Activated B cell treated with CpG ODN at 0.5 μM for 24 hours (primary cell): ENCODE measurements around the gene SARNP. TPM values are rescaled to one million over a fixed set of nuclear protein-coding genes. Genes with fewer than 3 reads are reported as not detected.
A peak's percentile ranks its signal among the peaks of the same experiment; 100 is the strongest.
"Not testable (repeated sequence)": the region's sequence is repeated elsewhere in the genome, so short reads cannot be mapped to it uniquely, and the experiment has no call there.

ENCODE experiments used
- ATAC-seq: fragments of 200-7000 bp; cut with Tn5 transposase; one replicate; pipeline ENCODE4 v1.10.0; 2021; ENCODE audit warnings: low read depth, mild to moderate bottlenecking, moderate library complexity
- CTCF ChIA-PET: fragments of 350-600 bp; sonication (Branson Sonifier 250); formaldehyde crosslinking; loops from one replicate; lab custom pipeline; 2021; ENCODE audit warnings: antibody characterized with exemption; lab: Charles Lee
- POLR2A ChIA-PET: fragments of 350-600 bp; sonication (Branson Sonifier 250); formaldehyde crosslinking; loops from one replicate; lab custom pipeline; 2021; ENCODE audit warnings: antibody characterized with exemption; lab: Charles Lee
- DNase-seq: peaks from one replicate; pipeline ENCODE4 v3.0.0; 2022
- H3K27ac Mint-ChIP-seq: one replicate; pipeline ENCODE4 v1.8.0; 2020; ENCODE audit warnings: mixed read lengths
- H3K27me3 Mint-ChIP-seq: one replicate; pipeline ENCODE4 v1.8.0; 2021; ENCODE audit warnings: mixed read lengths
- H3K36me3 Mint-ChIP-seq: one replicate; pipeline ENCODE4 v1.8.0; 2021; ENCODE audit warnings: low read depth, mixed read lengths
- H3K4me1 Mint-ChIP-seq: one replicate; pipeline ENCODE4 v1.8.0; 2021; ENCODE audit warnings: mixed read lengths
- H3K4me3 Mint-ChIP-seq: one replicate; pipeline ENCODE4 v1.8.0; 2020; ENCODE audit warnings: mild to moderate bottlenecking, mixed read lengths
- H3K9me3 Mint-ChIP-seq: one replicate; pipeline ENCODE4 v1.8.0; 2020; ENCODE audit warnings: mixed read lengths
- intact Hi-C: fragments of 100-400 bp; cut with micrococcal nuclease; formaldehyde crosslinking; loops from one replicate; pipeline ENCODE4 v1.15.1; 2024
- total RNA-seq: library from RNA; stranded (reverse); gene quantifications from 2 replicates; pipeline ENCODE4 v1.2.3, GENCODE V29; 2022
- TF ChIP-seq, protein P1 (sequence below): fragments of 200-600 bp; IDR thresholded peaks from one replicate; pipeline ENCODE4 v1.8.0; 2022; ENCODE audit warnings: antibody characterized with exemption, mild to moderate bottlenecking

SARNP gene, protein sequence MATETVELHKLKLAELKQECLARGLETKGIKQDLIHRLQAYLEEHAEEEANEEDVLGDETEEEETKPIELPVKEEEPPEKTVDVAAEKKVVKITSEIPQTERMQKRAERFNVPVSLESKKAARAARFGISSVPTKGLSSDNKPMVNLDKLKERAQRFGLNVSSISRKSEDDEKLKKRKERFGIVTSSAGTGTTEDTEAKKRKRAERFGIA
- 53.6 and 58.7 TPM in 2 replicates for total RNA-seq

DNA sequence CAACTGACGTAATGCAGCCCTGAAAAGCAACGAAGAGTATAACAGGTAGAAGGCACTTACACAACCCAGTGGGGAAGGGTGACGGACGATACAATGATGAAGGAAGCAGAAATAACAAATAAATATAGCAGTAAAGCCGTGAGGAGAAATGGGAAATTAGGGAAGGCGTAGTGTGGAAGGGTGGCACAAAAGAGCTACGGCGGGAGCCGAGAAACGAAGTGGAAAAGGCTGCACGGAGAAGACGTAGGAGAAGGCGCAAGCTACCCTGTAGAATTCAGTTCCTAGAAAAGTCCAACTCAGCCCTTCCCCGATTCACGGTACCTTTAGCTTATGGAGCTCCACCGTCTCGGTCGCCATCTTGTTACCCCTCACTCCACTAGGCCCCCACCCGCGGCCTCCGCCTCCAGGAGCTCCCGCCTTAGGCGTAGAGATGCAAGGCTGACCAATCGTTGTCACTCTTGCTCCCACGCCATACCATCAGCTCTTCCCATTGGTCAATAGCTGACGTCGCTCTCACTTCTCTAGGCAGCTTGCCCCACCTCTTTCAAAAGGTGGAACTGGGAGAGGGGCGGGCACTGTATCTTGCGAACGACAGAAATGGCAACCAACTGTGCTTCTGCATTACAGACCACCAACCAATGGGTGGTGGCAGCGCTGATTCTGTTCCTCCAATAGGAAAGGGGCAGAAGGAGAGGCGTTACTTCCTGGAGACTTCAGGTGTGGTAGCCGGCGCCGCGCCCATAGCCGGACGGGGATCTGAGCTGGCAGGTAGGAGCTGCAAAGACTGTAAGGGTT, at the start of gene SARNP, which contains the start of gene ORMDL2:
TSS of gene SARNP (minus strand) at position 380 of the 795 bp plus-strand sequence. CDS start at position 357, 23 bp downstream.
TSS of gene ORMDL2 (plus strand) at position 697 of the 795 bp plus-strand sequence. CDS start 959 bp downstream, outside the sequence.
- H3K36me3 Mint-ChIP-seq: peaks cover 57% of the 10 kb centered on the region
- H3K27me3 Mint-ChIP-seq: no peaks in the 10 kb centered on the region
- no peak within 1 kb of the TSS for H3K4me3 Mint-ChIP-seq
- ATAC-seq (peak; percentile 94), DNase-seq (peak; percentile 80)
- no peak within 1 kb of the TSS for H3K27ac Mint-ChIP-seq
- H3K4me1 Mint-ChIP-seq: peaks cover 21% of the 10 kb centered on the region
- H3K9me3 Mint-ChIP-seq: no peaks in the 10 kb centered on the region
- ChIA-PET POLR2A (interaction anchor here (0.5 to 2.8 kb wide), 33 partner anchors 10 to 1703 kb away, joined by 3 to 166 read pairs (median 5); partner anchors contain the start of genes BLOC1S1, CD63, CNPY2 and DDIT3), CTCF (interaction anchor here (0.5 to 3.2 kb wide), 10 partner anchors 21 to 230 kb away, joined by 3 to 19 read pairs (median 3); partner anchors contain the start of gene PYM1)
- intact Hi-C loops: loop anchor here (1.0 to 10.0 kb wide), 8 partner anchors 12 to 833 kb away; partner anchors contain the start of genes DNAJC14, RPL41, RPS26 and TESPA1
- TF ChIP-seq, protein P1, sequence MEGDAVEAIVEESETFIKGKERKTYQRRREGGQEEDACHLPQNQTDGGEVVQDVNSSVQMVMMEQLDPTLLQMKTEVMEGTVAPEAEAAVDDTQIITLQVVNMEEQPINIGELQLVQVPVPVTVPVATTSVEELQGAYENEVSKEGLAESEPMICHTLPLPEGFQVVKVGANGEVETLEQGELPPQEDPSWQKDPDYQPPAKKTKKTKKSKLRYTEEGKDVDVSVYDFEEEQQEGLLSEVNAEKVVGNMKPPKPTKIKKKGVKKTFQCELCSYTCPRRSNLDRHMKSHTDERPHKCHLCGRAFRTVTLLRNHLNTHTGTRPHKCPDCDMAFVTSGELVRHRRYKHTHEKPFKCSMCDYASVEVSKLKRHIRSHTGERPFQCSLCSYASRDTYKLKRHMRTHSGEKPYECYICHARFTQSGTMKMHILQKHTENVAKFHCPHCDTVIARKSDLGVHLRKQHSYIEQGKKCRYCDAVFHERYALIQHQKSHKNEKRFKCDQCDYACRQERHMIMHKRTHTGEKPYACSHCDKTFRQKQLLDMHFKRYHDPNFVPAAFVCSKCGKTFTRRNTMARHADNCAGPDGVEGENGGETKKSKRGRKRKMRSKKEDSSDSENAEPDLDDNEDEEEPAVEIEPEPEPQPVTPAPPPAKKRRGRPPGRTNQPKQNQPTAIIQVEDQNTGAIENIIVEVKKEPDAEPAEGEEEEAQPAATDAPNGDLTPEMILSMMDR: no peak

DNA sequence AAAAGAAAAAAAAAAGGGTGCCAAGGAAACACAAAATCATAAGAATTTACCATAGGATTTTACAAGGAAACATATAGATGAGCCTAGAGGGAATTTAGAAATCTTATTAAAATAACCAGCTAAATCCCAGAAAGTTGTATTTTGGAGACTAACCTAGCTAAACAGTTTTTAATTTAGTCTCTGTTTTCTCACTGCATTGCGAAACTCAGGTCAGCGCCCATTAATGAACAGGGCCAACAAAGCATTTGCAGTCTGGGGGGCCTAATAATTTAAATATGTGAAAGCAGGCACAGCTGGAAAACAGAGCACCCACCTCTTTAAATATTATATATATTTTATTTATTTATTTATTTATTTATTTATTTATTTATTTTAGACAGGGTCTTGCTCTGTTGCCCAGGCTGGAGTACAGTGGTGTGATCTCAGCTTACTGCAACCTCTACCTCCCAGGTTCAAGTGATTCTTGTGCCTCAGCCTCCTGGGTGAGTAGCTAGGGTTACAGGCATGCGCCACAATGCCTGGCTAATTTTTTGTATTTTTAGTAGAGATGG, 49.0 kb upstream of the SARNP start:
- DNase-seq, H3K27ac Mint-ChIP-seq, H3K4me3 Mint-ChIP-seq, ATAC-seq, POLR2A ChIA-PET, H3K36me3 Mint-ChIP-seq, CTCF ChIA-PET, H3K4me1 Mint-ChIP-seq, intact Hi-C loops, H3K9me3 Mint-ChIP-seq, H3K27me3 Mint-ChIP-seq: not testable (repeated sequence)

DNA sequence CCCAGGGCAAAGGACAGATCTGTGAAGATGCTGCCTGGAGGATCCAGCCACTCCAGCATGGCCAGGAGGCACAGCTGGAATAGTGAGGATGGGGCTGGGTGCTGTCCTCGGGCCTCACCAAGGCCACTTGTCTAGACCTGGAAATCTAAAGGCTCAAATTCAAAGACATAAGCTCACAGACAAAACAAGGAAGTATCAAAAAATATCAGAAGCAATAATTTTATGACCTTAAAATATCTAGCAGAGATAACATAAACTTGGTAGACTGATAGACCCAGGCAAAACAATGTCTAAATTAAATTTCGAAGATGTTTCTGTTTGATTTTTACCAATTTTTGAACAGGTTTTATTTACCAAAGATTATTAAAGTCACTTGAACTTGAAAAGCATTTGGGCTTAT, 47.8 kb upstream of the SARNP start:
- Mint-ChIP-seq H3K36me3 (no peaks in the 10 kb centered on the region), H3K4me1 (no peaks in the 10 kb centered on the region), H3K4me3 (no peak overlapping the region), H3K27me3 (no peaks in the 10 kb centered on the region), H3K27ac (no peak overlapping the region), H3K9me3 (peaks cover 4% of the 10 kb centered on the region)
- TF ChIP-seq, protein P1: no peak
- ChIA-PET POLR2A (no interaction called here), CTCF (no interaction called here)
- no peak for ATAC-seq
- intact Hi-C loops: no loop called here
- no peak for DNase-seq

DNA sequence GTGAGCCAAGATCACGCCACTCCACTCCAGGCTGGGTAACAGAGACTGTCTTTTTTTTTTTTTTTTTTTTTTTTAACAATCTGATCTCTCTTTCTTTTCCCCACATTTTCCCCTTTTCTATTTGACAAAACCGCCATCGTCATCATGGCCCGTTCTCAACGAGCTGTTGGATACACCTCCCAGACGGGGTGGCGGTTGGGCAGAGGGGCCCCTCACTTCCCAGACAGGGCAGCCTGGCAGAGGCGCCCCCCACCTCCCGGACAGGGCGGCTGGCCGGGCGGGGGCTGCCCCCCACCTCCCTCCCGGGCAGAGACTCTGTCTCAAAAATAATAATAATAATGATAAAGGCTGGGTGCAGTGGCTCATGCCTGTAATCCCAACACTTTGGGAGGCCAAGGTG, 45.4 kb upstream of the SARNP start:
- CTCF ChIA-PET, H3K27ac Mint-ChIP-seq, H3K36me3 Mint-ChIP-seq, H3K4me3 Mint-ChIP-seq, ATAC-seq, H3K9me3 Mint-ChIP-seq, intact Hi-C loops, DNase-seq, H3K4me1 Mint-ChIP-seq, H3K27me3 Mint-ChIP-seq: not testable (repeated sequence)
- POLR2A ChIA-PET: interaction anchor here (0.6 kb wide), 1 partner anchor 1363 kb away, joined by 3 read pairs; no protein-coding TSS in a partner anchor

DNA sequence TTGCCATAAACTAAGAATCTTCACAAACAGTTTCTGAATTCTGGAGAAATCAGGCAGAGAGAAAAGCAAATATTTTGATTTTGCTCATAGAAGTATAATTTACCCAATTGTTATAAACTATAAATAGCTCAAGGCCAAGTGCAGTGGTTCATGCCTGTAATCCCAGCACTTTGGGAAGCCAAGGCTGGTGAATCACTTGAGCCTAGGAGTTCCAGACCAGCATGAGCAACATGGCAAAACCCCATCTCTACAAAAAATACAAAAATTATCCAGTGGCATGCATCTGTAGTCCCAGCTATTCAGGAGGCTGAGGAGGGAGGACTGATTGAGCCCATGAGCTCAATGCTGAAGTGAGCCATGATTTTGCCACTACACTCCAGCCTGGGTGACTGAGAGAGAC, 44.8 kb upstream of the SARNP start:
- H3K4me3 Mint-ChIP-seq: no peak overlapping the region
- intact Hi-C loops: no loop called here
- TF ChIP-seq, protein P1: no peak
- POLR2A ChIA-PET: no interaction called here
- no peaks in the 10 kb centered on the region for H3K4me1 Mint-ChIP-seq
- H3K36me3 Mint-ChIP-seq: no peaks in the 10 kb centered on the region
- ATAC-seq (no peak), DNase-seq (no peak)
- CTCF ChIA-PET: no interaction called here
- H3K27ac Mint-ChIP-seq: no peak overlapping the region
- H3K27me3 Mint-ChIP-seq: no peaks in the 10 kb centered on the region
- peaks cover 4% of the 10 kb centered on the region for H3K9me3 Mint-ChIP-seq
